ENCODE data around the gene TIMM22. TPM values are rescaled to one million over a fixed set of nuclear protein-coding genes. Genes with fewer than 3 reads are reported as not detected.

TIMM22 gene
- total and polyA plus RNA-seq, 2 of the 4 experiments (the other 2 are of a cell fraction): 12.7 to 12.9 TPM

- Histone ChIP-seq H3K14ac (replicated peaks; ENCODE audit: low read depth, low read length) (no peak overlapping the region), H3K4me1 (ENCODE audit: control insufficient read depth, insufficient read depth, low read length) (peaks cover 13% of the 10 kb centered on the region), H2AK9ac (replicated peaks; ENCODE audit: low read depth, low read length, poor library complexity) (peak overlapping the region; percentile 62), H4K91ac (ENCODE audit: insufficient read depth, low read depth, low read length) (no peak overlapping the region), H2BK15ac (ENCODE audit: low read depth, low read length) (no peak overlapping the region), H2BK5ac (ENCODE audit: low read depth, low read length, poor library complexity, severe bottlenecking) (no peak overlapping the region), H3K9me1 (ENCODE audit: insufficient read depth, low read length) (peaks cover 13% of the 10 kb centered on the region), H3K27ac (ENCODE audit: insufficient read depth, low read length) (no peak overlapping the region), H2BK120ac (ENCODE audit: low read depth, low read length) (no peak overlapping the region), H3K4me2 (ENCODE audit: low read depth, low read length) (peak overlapping the region; percentile 57; the same call in 1 of the 2 replicates), H3K9ac (ENCODE audit: low read depth, low read length) (no peak overlapping the region), H3K4me3 (ENCODE audit: insufficient read depth, low read depth, low read length) (no peak overlapping the region), H3K4ac (ENCODE audit: low read depth, low read length) (no peak overlapping the region), H2AFZ (replicated peaks; ENCODE audit: low read length, poor library complexity) (no peak overlapping the region), H4K5ac (ENCODE audit: low read depth, low read length) (no peak overlapping the region), H3K56ac (ENCODE audit: extremely low read depth, insufficient read depth, low read length) (no peak overlapping the region), H4K8ac (ENCODE audit: low read depth in 2 of 2, low read length in 2 of 2) (no peak overlapping the region), H4K20me1 (ENCODE audit: insufficient read depth, low read length) (peaks cover 74% of the 10 kb centered on the region), H3K9me3 (ENCODE audit: control insufficient read depth, insufficient read depth, low read length) (no peaks in the 10 kb centered on the region; the same call in 1 of the 2 replicates), H3K23ac (ENCODE audit: low read depth, low read length) (peak overlapping the region; percentile 41; the same call in 1 of the 2 replicates), H3K79me1 (ENCODE audit: low read depth in 1 of 2, low read length in 2 of 2) (peaks cover 21 to 58% of the 10 kb centered on the region in 2 experiments; a peak in 3 of 4 replicates), H3K36me3 (ENCODE audit: control insufficient read depth, insufficient read depth, low read length) (peaks cover 12% of the 10 kb centered on the region), H2BK20ac (ENCODE audit: low read depth, low read length) (no peak overlapping the region), H3K18ac (ENCODE audit: low read depth, low read length) (no peak overlapping the region), H3K27me3 (ENCODE audit: control insufficient read depth, insufficient read depth, low read length) (no peaks in the 10 kb centered on the region), H2AK5ac (ENCODE audit: low read depth, low read length) (no peak overlapping the region)
- POLR2A ChIA-PET (ENCODE audit: unreplicated experiment): no interaction called here
- TF ChIP-seq RCOR1 (IDR thresholded peaks at IDR 0.05; ENCODE audit: insufficient replicate concordance, low read length): no peak
- no peak for TF ChIP-seq POLR2A (IDR thresholded peaks at IDR 0.05; ENCODE audit: low read depth, low read length)
- no peak for TF ChIP-seq NFE2L2 (IDR thresholded peaks at IDR 0.05; ENCODE audit: low read depth, low read length)
- no peak for TF ChIP-seq RFX5 (IDR thresholded peaks at IDR 0.05; ENCODE audit: low read depth, low read length)
- TF ChIP-seq MAFK (IDR thresholded peaks at IDR 0.05; ENCODE audit: low read depth, low read length): no peak
- no peak for TF ChIP-seq BHLHE40 (IDR thresholded peaks at IDR 0.05; ENCODE audit: low read depth, low read length)
- TF ChIP-seq, protein P1, sequence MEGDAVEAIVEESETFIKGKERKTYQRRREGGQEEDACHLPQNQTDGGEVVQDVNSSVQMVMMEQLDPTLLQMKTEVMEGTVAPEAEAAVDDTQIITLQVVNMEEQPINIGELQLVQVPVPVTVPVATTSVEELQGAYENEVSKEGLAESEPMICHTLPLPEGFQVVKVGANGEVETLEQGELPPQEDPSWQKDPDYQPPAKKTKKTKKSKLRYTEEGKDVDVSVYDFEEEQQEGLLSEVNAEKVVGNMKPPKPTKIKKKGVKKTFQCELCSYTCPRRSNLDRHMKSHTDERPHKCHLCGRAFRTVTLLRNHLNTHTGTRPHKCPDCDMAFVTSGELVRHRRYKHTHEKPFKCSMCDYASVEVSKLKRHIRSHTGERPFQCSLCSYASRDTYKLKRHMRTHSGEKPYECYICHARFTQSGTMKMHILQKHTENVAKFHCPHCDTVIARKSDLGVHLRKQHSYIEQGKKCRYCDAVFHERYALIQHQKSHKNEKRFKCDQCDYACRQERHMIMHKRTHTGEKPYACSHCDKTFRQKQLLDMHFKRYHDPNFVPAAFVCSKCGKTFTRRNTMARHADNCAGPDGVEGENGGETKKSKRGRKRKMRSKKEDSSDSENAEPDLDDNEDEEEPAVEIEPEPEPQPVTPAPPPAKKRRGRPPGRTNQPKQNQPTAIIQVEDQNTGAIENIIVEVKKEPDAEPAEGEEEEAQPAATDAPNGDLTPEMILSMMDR (conservative IDR thresholded peaks at IDR 0.05; ENCODE audit: low read depth, low read length): no peak
- TF ChIP-seq ELK1 (IDR thresholded peaks at IDR 0.05; ENCODE audit: borderline replicate concordance, low read depth, low read length): no peak
- no peak for TF ChIP-seq MXI1 (IDR thresholded peaks at IDR 0.05; ENCODE audit: borderline replicate concordance, low read depth, low read length)
- no peak for TF ChIP-seq FOS (IDR thresholded peaks at IDR 0.05; ENCODE audit: low read depth, low read length)
- TF ChIP-seq RAD21 (IDR thresholded peaks at IDR 0.05; ENCODE audit: low read length): no peak
- no peak for TF ChIP-seq SMC3 (IDR thresholded peaks at IDR 0.05; ENCODE audit: low read depth, low read length)
- TF ChIP-seq USF2 (IDR thresholded peaks at IDR 0.05; ENCODE audit: low read depth, low read length): no peak
- TF ChIP-seq CEBPB (IDR thresholded peaks at IDR 0.05; ENCODE audit: low read depth, low read length): no peak
- TF ChIP-seq MAZ (IDR thresholded peaks at IDR 0.05; ENCODE audit: borderline replicate concordance, low read depth, low read length): no peak
- TF ChIP-seq CHD1 (IDR thresholded peaks at IDR 0.05; ENCODE audit: low read depth, low read length): no peak
- WGBS, 2 experiments (ENCODE audit: extremely low coverage in 2 of 2, insufficient read length in 1 of 2): 35% methylated on average over 4 of the region's 5 CpGs; no CpG with 5 or more reads in 1 of the 2 experiments
- no peak for ATAC-seq (ENCODE audit: low read depth)
- DNase-seq: no peak
- BruUV-seq (replicated peaks): no TSS peak
- intact Hi-C loops (cut with micrococcal nuclease): no loop called here
- dilution Hi-C loops (cut with HindIII; ENCODE audit: low sequenced_read_pairs, unreplicated experiment): loop anchor here (25.0 kb wide), 1 partner anchor 188 kb away; the partner anchor contains the start of genes GLOD4 and MRM3
- CTCF ChIA-PET: no interaction called here
- in situ Hi-C loops (cut with MboI; ENCODE audit: low sequenced_read_pairs): no loop called here
Observed at GRCh38 chr17:975371-975915, 21.5 kb upstream of the TIMM22 start.
